HFF-Myc (cell line): Measurements from ENCODE around the gene HELZ.

Experiments used
- DNase-seq: peaks from one replicate; pipeline ENCODE4 v3.0.0-alpha.2; 2011; ENCODE audit warnings: low read depth; ENCODE audit errors: extremely low read depth
- H3K4me3 ChIP-seq: replicated peaks from 2 replicates; pipeline ENCODE4 v1.5.1; 2011; ENCODE audit warnings: low read depth, mild to moderate bottlenecking, control low read depth, low read length
- TF ChIP-seq, protein P1 (sequence below): IDR thresholded peaks from 2 replicates; pipeline ENCODE4 v1.5.1; 2012; ENCODE audit warnings: mild to moderate bottlenecking, low read depth, low read length, control low read depth; ENCODE audit errors: missing control alignments

Gene HELZ

DNA sequence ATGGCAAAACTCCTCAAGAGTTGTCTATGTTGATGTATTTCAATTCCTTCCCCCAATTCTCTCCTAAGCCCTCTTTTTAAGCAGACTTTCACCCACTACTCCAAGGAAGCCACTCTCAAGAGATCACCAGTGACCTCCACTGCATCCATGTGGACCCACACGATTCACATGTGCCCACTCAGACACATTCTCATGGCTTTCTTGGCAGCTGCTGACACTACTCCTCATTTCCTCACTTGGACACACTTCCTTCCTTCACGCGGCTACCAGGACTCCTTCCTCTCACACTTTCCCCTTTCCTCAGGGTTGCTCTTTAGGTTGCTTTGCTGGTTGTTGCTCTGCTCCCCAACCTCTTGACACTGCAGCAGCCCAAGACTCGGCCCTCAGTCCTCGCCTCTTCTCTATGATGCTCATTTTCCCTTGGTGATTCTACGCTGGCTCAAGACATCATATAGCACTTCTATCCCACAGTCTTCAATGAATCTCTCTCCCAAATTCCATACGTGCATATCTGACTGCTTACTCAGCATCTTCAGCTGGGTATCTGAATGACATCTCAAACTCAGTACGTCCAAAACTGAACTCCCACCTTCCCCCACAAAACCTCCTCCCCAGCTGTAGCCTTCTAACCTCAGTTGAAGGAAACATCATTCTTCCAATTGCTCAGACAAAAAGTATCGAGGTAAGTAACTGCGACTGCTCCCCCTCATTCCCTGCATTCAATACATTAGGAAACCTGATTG, 28.2 kb downstream of the HELZ start:
- no peak overlapping the region for H3K4me3 ChIP-seq
- DNase-seq = no peak
- TF ChIP-seq, protein P1, sequence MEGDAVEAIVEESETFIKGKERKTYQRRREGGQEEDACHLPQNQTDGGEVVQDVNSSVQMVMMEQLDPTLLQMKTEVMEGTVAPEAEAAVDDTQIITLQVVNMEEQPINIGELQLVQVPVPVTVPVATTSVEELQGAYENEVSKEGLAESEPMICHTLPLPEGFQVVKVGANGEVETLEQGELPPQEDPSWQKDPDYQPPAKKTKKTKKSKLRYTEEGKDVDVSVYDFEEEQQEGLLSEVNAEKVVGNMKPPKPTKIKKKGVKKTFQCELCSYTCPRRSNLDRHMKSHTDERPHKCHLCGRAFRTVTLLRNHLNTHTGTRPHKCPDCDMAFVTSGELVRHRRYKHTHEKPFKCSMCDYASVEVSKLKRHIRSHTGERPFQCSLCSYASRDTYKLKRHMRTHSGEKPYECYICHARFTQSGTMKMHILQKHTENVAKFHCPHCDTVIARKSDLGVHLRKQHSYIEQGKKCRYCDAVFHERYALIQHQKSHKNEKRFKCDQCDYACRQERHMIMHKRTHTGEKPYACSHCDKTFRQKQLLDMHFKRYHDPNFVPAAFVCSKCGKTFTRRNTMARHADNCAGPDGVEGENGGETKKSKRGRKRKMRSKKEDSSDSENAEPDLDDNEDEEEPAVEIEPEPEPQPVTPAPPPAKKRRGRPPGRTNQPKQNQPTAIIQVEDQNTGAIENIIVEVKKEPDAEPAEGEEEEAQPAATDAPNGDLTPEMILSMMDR = no peak

DNA sequence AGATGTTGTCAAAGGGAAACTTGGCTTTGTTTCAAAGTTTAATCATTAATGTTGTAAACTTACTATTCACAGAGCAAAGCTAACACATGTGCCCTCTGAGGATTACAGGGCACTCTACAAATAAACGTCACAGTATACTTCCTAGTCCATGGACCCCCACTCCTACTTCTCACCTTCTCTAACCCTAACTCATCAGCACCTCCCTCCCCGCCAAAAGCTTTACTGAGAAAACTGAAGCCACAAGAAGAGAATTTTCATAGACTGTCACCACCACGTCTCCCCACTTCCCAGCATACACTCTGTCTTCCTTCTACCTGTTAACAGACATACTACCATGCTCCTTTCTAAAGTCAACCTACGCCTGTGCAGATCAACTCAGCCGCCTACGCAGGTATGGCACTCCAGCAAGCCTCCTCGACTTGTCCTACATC, 29.0 kb downstream of the HELZ start:
- TF ChIP-seq, protein P1 = no peak
- no peak overlapping the region for H3K4me3 ChIP-seq
- DNase-seq = no peak

DNA sequence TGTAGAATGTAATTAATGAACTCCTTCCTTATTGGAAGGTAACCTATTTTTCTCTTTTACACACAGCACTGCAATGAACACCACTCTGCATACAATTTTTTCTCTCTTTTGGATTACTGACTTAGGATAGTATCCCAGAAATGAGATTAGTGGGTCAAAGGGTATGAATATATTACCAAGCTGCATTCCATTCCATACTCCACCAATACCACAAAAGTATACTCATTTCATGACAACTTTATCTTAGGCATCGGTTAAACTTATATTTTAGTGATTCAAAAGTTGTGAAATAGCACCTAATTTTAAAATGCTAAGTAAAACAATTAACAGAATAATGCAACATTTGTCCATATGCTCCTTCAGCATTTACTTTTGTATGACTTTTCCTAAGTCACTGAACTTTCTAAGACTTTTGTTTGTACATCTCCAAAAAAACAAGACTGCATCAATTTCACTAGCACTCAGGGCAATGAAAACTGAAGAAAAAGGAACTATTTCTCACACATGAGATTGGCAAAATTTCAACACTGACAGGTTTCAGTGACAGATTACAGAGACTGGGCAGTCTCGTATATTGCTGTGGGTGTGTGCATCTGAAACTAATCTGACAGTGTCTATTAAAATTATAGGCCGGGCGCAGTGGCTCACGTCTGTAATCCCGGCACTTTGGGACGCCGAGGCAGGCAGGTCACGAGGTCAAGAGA, 32.1 kb downstream of the HELZ start:
- TF ChIP-seq, protein P1 = no peak
- H3K4me3 ChIP-seq = no peak overlapping the region
- DNase-seq = no peak

DNA sequence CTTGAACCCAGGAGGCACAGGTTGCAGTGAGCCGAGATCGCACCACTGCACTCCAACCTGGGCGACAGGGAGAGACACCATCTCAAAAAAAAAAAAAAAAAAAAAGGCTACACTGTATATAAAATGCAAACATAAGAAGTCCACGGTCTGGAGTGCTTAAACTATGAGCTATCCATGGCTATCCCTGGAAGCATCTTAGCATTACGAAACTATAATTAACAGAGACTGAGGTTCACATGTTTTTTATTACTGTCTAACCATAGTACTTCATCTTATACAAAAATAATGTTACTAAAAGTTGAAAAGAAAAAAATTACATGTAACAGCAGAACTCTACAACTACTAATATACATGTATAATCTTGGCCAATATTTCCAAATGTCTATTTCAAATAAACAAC, 32.8 kb downstream of the HELZ start:
- TF ChIP-seq, protein P1 = no peak
- no peak for DNase-seq
- H3K4me3 ChIP-seq = no peak overlapping the region

DNA sequence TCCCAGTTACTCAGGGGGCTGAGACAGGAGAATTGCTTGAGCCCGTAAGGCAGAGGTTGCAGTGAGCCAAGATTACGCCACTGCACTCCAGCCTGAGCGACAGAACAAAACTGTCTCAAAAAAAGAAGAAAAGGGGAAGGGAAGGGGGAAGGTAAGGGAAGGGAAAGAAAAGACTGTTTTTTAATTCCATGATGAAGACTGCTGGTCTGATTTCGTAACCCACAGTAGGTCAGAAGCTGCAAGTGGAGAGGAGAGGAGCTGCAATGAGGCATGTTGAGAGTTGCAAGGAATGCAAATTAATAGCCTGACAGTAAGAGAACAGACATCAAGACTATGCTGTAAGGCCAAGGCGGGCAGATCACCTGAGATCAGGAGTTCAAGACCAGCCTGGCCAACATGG, 33.3 kb downstream of the HELZ start:
- DNase-seq = no peak
- TF ChIP-seq, protein P1 = no peak
- H3K4me3 ChIP-seq = no peak overlapping the region

DNA sequence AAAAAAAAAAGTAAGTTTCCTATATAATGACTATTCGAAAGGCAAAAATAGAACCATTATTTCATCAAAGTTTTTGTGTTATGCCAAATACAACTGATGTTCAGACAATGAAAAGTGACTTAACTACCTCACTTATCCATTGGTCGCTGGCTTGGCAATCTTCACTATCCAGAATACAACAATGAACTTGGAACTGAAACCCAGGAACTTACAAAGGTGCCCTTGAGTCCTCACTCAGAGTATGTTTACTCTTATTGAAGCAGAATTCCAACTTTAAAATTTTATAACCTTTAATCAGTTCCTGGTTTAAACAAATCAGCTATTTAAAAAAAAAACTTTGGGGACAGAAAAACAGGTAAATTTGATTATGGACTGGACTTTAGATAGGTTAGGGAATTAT, 34.1 kb downstream of the HELZ start:
- TF ChIP-seq, protein P1 = no peak
- no peak for DNase-seq
- H3K4me3 ChIP-seq = no peak overlapping the region
